ENCODE measurements around the gene BRD1. TPM values are rescaled to one million over a fixed set of nuclear protein-coding genes. Genes with fewer than 3 reads are reported as not detected.
"Not testable (repeated sequence)": the region's sequence is repeated elsewhere in the genome, so short reads cannot be mapped to it uniquely, and the experiment has no call there.

Gene BRD1
- polyA plus RNA-seq, 3 donors, result 0.61 to 13.8 (median 0.86) TPM

GRCh38 chr22:49824185-49824925 lies 3.3 kb downstream of the BRD1 start:
- Histone ChIP-seq H3K9me3 (replicated peaks in 1 of 2; ENCODE audit: control insufficient read depth in 1 of 2, insufficient read depth in 1 of 2, low read length in 2 of 2) (no peaks in the 10 kb centered on the region), H3K4me3 (replicated peaks in 1 of 3; ENCODE audit: low read depth in 2 of 3, low read length in 3 of 3) (no peak overlapping the region), H3K4me1 (ENCODE audit: control insufficient read depth in 1 of 2, insufficient read depth in 2 of 2, low read length in 2 of 2) (peaks cover 29 to 34% of the 10 kb centered on the region in 2 donors), H3K4me2 (replicated peaks; ENCODE audit: extremely low read depth, low read length, poor library complexity, severe bottlenecking) (no peak overlapping the region), H3K36me3 (replicated peaks in 1 of 2; ENCODE audit: control insufficient read depth in 1 of 2, insufficient read depth in 2 of 2, low read length in 2 of 2) (peaks cover 50 to 55% of the 10 kb centered on the region in 2 donors), H3K9ac (ENCODE audit: insufficient read depth, low read length, poor library complexity, severe bottlenecking) (no peak overlapping the region), H2AFZ (ENCODE audit: insufficient read depth, low read depth, low read length, poor library complexity, severe bottlenecking) (no peak overlapping the region), H3K27ac (ENCODE audit: low read depth in 1 of 2, low read length in 2 of 2) (peak overlapping the region in 1 of 2 donors; percentile 11), H3K27me3 (ENCODE audit: control insufficient read depth in 2 of 2, insufficient read depth in 2 of 2, low read length in 2 of 2) (no peaks in the 10 kb centered on the region), H4K20me1 (ENCODE audit: insufficient read depth, low read length) (peaks cover 75% of the 10 kb centered on the region), H3K79me2 (ENCODE audit: insufficient read depth, low read length) (peaks cover 82% of the 10 kb centered on the region)
- H3K27me3 Mint-ChIP-seq (ENCODE audit: low read depth in 3 of 3), result no peaks in the 10 kb centered on the region
- TF ChIP-seq, protein P1, sequence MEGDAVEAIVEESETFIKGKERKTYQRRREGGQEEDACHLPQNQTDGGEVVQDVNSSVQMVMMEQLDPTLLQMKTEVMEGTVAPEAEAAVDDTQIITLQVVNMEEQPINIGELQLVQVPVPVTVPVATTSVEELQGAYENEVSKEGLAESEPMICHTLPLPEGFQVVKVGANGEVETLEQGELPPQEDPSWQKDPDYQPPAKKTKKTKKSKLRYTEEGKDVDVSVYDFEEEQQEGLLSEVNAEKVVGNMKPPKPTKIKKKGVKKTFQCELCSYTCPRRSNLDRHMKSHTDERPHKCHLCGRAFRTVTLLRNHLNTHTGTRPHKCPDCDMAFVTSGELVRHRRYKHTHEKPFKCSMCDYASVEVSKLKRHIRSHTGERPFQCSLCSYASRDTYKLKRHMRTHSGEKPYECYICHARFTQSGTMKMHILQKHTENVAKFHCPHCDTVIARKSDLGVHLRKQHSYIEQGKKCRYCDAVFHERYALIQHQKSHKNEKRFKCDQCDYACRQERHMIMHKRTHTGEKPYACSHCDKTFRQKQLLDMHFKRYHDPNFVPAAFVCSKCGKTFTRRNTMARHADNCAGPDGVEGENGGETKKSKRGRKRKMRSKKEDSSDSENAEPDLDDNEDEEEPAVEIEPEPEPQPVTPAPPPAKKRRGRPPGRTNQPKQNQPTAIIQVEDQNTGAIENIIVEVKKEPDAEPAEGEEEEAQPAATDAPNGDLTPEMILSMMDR (IDR thresholded peaks at IDR 0.05), result no peak
- no peak overlapping the region for H3K4me3 Mint-ChIP-seq
- DNase-seq, result no peak
- H3K36me3 Mint-ChIP-seq, result peaks cover 34 to 56% of the 10 kb centered on the region in 2 donors
- H3K4me1 Mint-ChIP-seq, result peaks cover 22% of the 10 kb centered on the region
- no peaks in the 10 kb centered on the region for H3K9me3 Mint-ChIP-seq
- peak overlapping the region in 2 of 7 donors; percentile 40 to 60 for H3K27ac Mint-ChIP-seq
- intact Hi-C loops (cut with micrococcal nuclease), result no loop called here
- 96% methylated on average over 8 of the region's 16 CpGs for WGBS (ENCODE audit: insufficient coverage)

DNA sequence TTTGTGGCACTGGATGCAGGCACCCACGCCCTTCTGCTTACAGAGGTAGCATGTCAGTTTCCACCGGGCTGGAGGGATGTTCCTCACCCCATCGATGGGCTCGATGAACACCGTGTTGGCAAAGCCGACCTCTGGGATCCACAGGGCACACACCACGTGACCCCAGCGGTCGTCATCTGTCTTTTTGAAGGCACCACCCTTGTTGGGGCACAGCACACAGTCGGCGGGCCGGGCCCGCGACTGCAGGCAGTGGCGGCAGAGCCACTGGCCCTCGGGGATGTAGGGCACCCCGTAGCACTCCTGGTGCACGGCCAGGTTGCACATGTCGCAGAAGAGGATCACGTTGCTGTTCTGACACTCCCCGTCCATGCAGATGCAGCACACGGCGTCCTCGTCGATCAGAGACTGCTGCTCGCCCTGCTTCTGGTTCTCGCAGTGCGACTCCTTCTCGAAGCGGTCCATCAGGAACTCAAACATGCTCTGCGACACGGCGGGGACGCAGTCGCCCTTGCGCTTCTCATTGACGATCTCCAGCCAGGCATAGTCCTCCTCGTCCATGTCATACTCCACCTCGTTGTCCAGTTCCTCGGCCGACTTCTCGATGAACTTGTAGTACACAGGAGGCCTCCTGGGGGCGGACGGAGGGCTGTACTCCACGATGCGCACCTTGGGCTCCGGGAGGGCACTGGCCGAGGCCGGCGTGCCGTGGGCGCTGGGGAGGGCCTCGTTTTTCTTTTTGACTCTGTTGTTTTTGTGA lies 4.2 kb downstream of the BRD1 start:
- 98% methylated on average over 53 of the region's 53 CpGs for WGBS (ENCODE audit: insufficient coverage)
- no peak overlapping the region for H3K27ac ChIP-seq (ENCODE audit: low read depth in 1 of 2, low read length in 2 of 2)
- Mint-ChIP-seq H3K27me3 (ENCODE audit: low read depth in 3 of 3) (no peaks in the 10 kb centered on the region), H3K9me3 (no peaks in the 10 kb centered on the region), H3K4me3 (no peak overlapping the region), H3K36me3 (peaks cover 42 to 64% of the 10 kb centered on the region in 2 donors), H3K27ac (peak overlapping the region in 1 of 7 donors; percentile 70), H3K4me1 (peaks cover 21% of the 10 kb centered on the region)
- DNase-seq, result no peak
- TF ChIP-seq, protein P1 (IDR thresholded peaks at IDR 0.05), result no peak
- peaks cover 86% of the 10 kb centered on the region for H3K79me2 ChIP-seq (ENCODE audit: insufficient read depth, low read length)
- H3K36me3 ChIP-seq (replicated peaks in 1 of 2; ENCODE audit: control insufficient read depth in 1 of 2, insufficient read depth in 2 of 2, low read length in 2 of 2), result peaks cover 50 to 64% of the 10 kb centered on the region in 2 donors
- H3K27me3 ChIP-seq (ENCODE audit: control insufficient read depth in 2 of 2, insufficient read depth in 2 of 2, low read length in 2 of 2), result no peaks in the 10 kb centered on the region
- H3K9ac ChIP-seq (ENCODE audit: insufficient read depth, low read length, poor library complexity, severe bottlenecking), result no peak overlapping the region
- H3K9me3 ChIP-seq (replicated peaks in 1 of 2; ENCODE audit: control insufficient read depth in 1 of 2, insufficient read depth in 1 of 2, low read length in 2 of 2), result no peaks in the 10 kb centered on the region
- no peak overlapping the region for H3K4me2 ChIP-seq (replicated peaks; ENCODE audit: extremely low read depth, low read length, poor library complexity, severe bottlenecking)
- H2AFZ ChIP-seq (ENCODE audit: insufficient read depth, low read depth, low read length, poor library complexity, severe bottlenecking), result no peak overlapping the region
- H3K4me1 ChIP-seq (ENCODE audit: control insufficient read depth in 1 of 2, insufficient read depth in 2 of 2, low read length in 2 of 2), result peaks cover 21 to 25% of the 10 kb centered on the region in 2 donors
- intact Hi-C loops (cut with micrococcal nuclease), result no loop called here
- H4K20me1 ChIP-seq (ENCODE audit: insufficient read depth, low read length), result peaks cover 84% of the 10 kb centered on the region
- no peak overlapping the region for H3K4me3 ChIP-seq (replicated peaks in 1 of 3; ENCODE audit: low read depth in 2 of 3, low read length in 3 of 3)

DNA sequence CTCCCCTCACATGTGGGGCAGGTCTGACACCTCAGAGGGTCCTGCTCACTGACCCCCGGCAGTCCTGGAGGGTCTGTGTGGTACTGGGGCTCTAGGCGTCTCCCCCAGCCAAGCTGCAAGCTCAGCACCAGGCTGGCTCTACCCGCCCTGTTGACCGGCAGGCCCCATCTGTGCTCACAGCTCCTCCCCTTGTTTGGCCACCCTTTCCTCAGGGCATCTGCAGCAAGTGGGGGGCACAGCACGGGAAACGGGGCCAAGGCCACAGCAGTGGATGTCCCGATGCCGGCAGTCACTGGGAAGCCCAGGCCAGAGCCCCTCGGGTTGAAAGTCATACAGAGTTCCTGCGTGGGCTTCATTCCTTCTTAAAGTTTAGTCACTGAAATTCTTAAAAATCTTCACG lies 5.9 kb downstream of the BRD1 start:
- Mint-ChIP-seq H3K4me1 (peaks cover 25% of the 10 kb centered on the region), H3K36me3 (peaks cover 58 to 82% of the 10 kb centered on the region in 2 donors), H3K27ac (peak overlapping the region in 2 of 7 donors; percentile 15 to 33)
- H3K27me3 Mint-ChIP-seq (ENCODE audit: low read depth in 3 of 3); H3K4me3 Mint-ChIP-seq; intact Hi-C loops (cut with micrococcal nuclease); H3K4me3 ChIP-seq (replicated peaks in 1 of 3; ENCODE audit: low read depth in 2 of 3, low read length in 3 of 3); H3K27ac ChIP-seq (ENCODE audit: low read depth in 1 of 2, low read length in 2 of 2); H3K9me3 ChIP-seq (replicated peaks in 1 of 2; ENCODE audit: control insufficient read depth in 1 of 2, insufficient read depth in 1 of 2, low read length in 2 of 2); H2AFZ ChIP-seq (ENCODE audit: insufficient read depth, low read depth, low read length, poor library complexity, severe bottlenecking); H3K9me3 Mint-ChIP-seq; H3K4me2 ChIP-seq (replicated peaks; ENCODE audit: extremely low read depth, low read length, poor library complexity, severe bottlenecking); DNase-seq; H3K9ac ChIP-seq (ENCODE audit: insufficient read depth, low read length, poor library complexity, severe bottlenecking); H3K27me3 ChIP-seq (ENCODE audit: control insufficient read depth in 2 of 2, insufficient read depth in 2 of 2, low read length in 2 of 2): not testable (repeated sequence)
- H3K4me1 ChIP-seq (ENCODE audit: control insufficient read depth in 1 of 2, insufficient read depth in 2 of 2, low read length in 2 of 2), result peaks cover 15 to 19% of the 10 kb centered on the region in 2 donors
- H3K79me2 ChIP-seq (ENCODE audit: insufficient read depth, low read length), result peaks cover 100% of the 10 kb centered on the region
- H4K20me1 ChIP-seq (ENCODE audit: insufficient read depth, low read length), result peaks cover 100% of the 10 kb centered on the region
- H3K36me3 ChIP-seq (replicated peaks in 1 of 2; ENCODE audit: control insufficient read depth in 1 of 2, insufficient read depth in 2 of 2, low read length in 2 of 2), result peaks cover 66 to 81% of the 10 kb centered on the region in 2 donors
- 97% methylated on average over 11 of the region's 11 CpGs for WGBS (ENCODE audit: insufficient coverage)

Measured in CD14-positive monocyte (primary cell).